Transverse colon (tissue), 4 donors: ENCODE results near the gene WIZ.

Experiments used
- CTCF ChIP-seq, 5 experiments: fragments of 200-600 bp in 3 of 5; fragments of 450-650 bp in 2 of 5; sonication (generic) in 3 of 5; IDR thresholded peaks; 1 replicate in 2 of 5; 2 replicates in 3 of 5; pipeline ENCODE4 v1.5.1; 2016 to 2017; ENCODE audit warnings: antibody characterized with exemption in 5 of 5, inconsistent platforms in 3 of 5, mild to moderate bottlenecking in 2 of 5, moderate library complexity in 1 of 5
- EP300 ChIP-seq: sonication (generic); formaldehyde crosslinking; IDR thresholded peaks from one replicate; pipeline ENCODE4 v1.6.1; 2017; ENCODE audit warnings: antibody characterized with exemption, low read depth
- POLR2A ChIP-seq: fragments of 450-650 bp; IDR thresholded peaks from one replicate; pipeline ENCODE4 v1.6.1; 2016; ENCODE audit warnings: antibody characterized with exemption, mild to moderate bottlenecking, moderate library complexity
- POLR2AphosphoS5 ChIP-seq, 3 donors: sonication (generic); formaldehyde crosslinking; IDR thresholded peaks; one replicate each; pipeline ENCODE4 v1.6.1; 2016; ENCODE audit warnings: antibody characterized with exemption in 3 of 3

GRCh38 chr19:15371786-15372380 is 77.9 kb downstream of the WIZ start:
- TF ChIP-seq POLR2A (no peak), CTCF (IDR thresholded peaks at IDR 0.05) (no peak), EP300 (no peak), POLR2AphosphoS5 (IDR thresholded peaks at IDR 0.05) (no peak)
